HCT116 (cell line): ENCODE measurements around the gene C5AR2. TPM values are rescaled to one million over a fixed set of nuclear protein-coding genes. Genes with fewer than 3 reads are reported as not detected.

Experiments used
- ATAC-seq: fragments of 200-7000 bp; cut with Tn5 transposase; 2 replicates; pipeline ENCODE4 v1.9.1; 2020; ENCODE audit warnings: mild to moderate bottlenecking, moderate library complexity
- BruUV-seq: library from RNA; stranded (reverse); fragments of 400-500 nt; replicated peaks from 2 replicates; lab custom pipeline; 2021; lab: Mats Ljungman, UMichigan
- CTCF ChIA-PET: fragments of 300-600 bp; sonication (Branson Sonifier 250); formaldehyde crosslinking; loops from one replicate; lab custom pipeline; 2021; ENCODE audit warnings: antibody characterized with exemption; lab: Charles Lee
- POLR2A ChIA-PET: fragments of 300-600, 350-600 bp; sonication (Branson Sonifier 250); formaldehyde crosslinking; loops from one replicate; lab custom pipeline; 2021; ENCODE audit warnings: antibody characterized with exemption; lab: Charles Lee
- RAD21 ChIA-PET, 2 experiments: fragments of 300-600 bp; sonication (Branson Sonifier 250); formaldehyde crosslinking; loops; one replicate each; lab custom pipeline; 2023; ENCODE audit warnings: low total read pairs in 2 of 2; ENCODE audit not compliant: uncharacterized antibody in 2 of 2, unreplicated experiment in 2 of 2, low non-redundant PET in 1 of 2; lab: Charles Lee
- DNase-seq: peaks from one replicate; pipeline ENCODE4 v3.0.0-alpha.2; 2010; ENCODE audit warnings: low read depth, low spot score
- H2AFZ ChIP-seq: fragments of 200-600 bp; shearing (Covaris generic), sonication (generic); 2 replicates; pipeline ENCODE4 v1.6.1; 2017; ENCODE audit warnings: low read depth, mixed run types, mixed read lengths, antibody characterized with exemption, low read length; ENCODE audit not compliant: poor library complexity, severe bottlenecking
- H3K27ac ChIP-seq: 2 replicates; pipeline ENCODE4 v1.5.1; 2012; ENCODE audit warnings: low read depth, low read length
- H3K27me3 ChIP-seq: fragments of 200-600 bp; sonication (generic); 2 replicates; pipeline ENCODE4 v1.6.1; 2016; ENCODE audit warnings: mixed run types, low read length, mixed read lengths; ENCODE audit not compliant: insufficient read depth
- H3K36me3 ChIP-seq, 2 experiments: fragments of 200-500 bp in 1 of 2; fragments of 200-600 bp in 1 of 2; sonication (Bioruptor generic) in 1 of 2; sonication (generic) in 1 of 2; 2 replicates each; pipeline versions ENCODE4 v1.5.1 to v1.6.1; 2014 to 2016; ENCODE audit warnings: low read length in 2 of 2, inconsistent platforms in 1 of 2, mixed read lengths in 1 of 2, mixed run types in 1 of 2; ENCODE audit not compliant: insufficient read depth in 2 of 2, control insufficient read depth in 1 of 2
- H3K4me1 ChIP-seq, 2 experiments: fragments of 200-600 bp in 1 of 2; sonication (generic) in 1 of 2; 2 replicates each; pipeline versions ENCODE4 v1.5.1 to v1.6.1; 2012 to 2017; ENCODE audit warnings: low read length in 2 of 2, inconsistent platforms in 1 of 2, mild to moderate bottlenecking in 1 of 2, mixed read lengths in 1 of 2, mixed run types in 1 of 2, moderate library complexity in 1 of 2; ENCODE audit not compliant: insufficient read depth in 2 of 2, control insufficient read depth in 1 of 2
- H3K4me2 ChIP-seq: fragments of 200-600 bp; sonication (generic); 2 replicates; pipeline ENCODE4 v1.6.1; 2017; ENCODE audit warnings: mixed run types, low read length, mixed read lengths
- H3K4me3 ChIP-seq, 2 experiments: fragments of 200-600 bp in 1 of 2; sonication (generic) in 1 of 2; replicated peaks in 1 of 2; 2 replicates each; pipeline ENCODE4 v1.5.1; 2011 to 2016; ENCODE audit warnings: low read length in 2 of 2, control low read depth in 1 of 2, low read depth in 1 of 2, mild to moderate bottlenecking in 1 of 2, mixed read lengths in 1 of 2, mixed run types in 1 of 2
- H3K79me2 ChIP-seq: fragments of 200-600 bp; sonication (generic); 2 replicates; pipeline ENCODE4 v1.6.1; 2017; ENCODE audit warnings: mild to moderate bottlenecking, mixed run types, low read length, moderate library complexity, mixed read lengths; ENCODE audit not compliant: insufficient read depth
- H3K9ac ChIP-seq: fragments of 200-600 bp; sonication (generic); 2 replicates; pipeline ENCODE4 v1.6.1; 2016; ENCODE audit warnings: low read length, mixed read lengths
- H3K9me2 ChIP-seq: fragments of 200-600 bp; sonication (generic), shearing (Covaris generic); 2 replicates; pipeline ENCODE4 v1.6.1; 2017; ENCODE audit warnings: mixed run types, mild to moderate bottlenecking, moderate library complexity; ENCODE audit not compliant: insufficient read depth
- H3K9me3 ChIP-seq, 2 experiments: fragments of 200-500 bp in 1 of 2; fragments of 200-600 bp in 1 of 2; sonication (Bioruptor generic) in 1 of 2; sonication (generic) in 1 of 2; 2 replicates each; pipeline ENCODE4 v1.6.1; 2014 to 2017; ENCODE audit warnings: low read length in 2 of 2, mixed read lengths in 2 of 2, inconsistent platforms in 1 of 2, low read depth in 1 of 2, mild to moderate bottlenecking in 1 of 2, mixed run types in 1 of 2, moderate library complexity in 1 of 2; ENCODE audit not compliant: control insufficient read depth in 1 of 2, insufficient read depth in 1 of 2
- H4K20me1 ChIP-seq: fragments of 200-600 bp; sonication (generic), shearing (Covaris generic); 2 replicates; pipeline ENCODE4 v1.6.1; 2017; ENCODE audit warnings: mixed run types, mild to moderate bottlenecking, moderate library complexity; ENCODE audit not compliant: insufficient read depth
- EZH2phosphoT487 ChIP-seq: fragments of 200-600 bp; IDR thresholded peaks from 2 replicates; pipeline ENCODE4 v1.6.1; 2018; ENCODE audit warnings: antibody characterized with exemption, borderline replicate concordance
- POLR2A ChIP-seq: IDR thresholded peaks from 2 replicates; pipeline ENCODE4 v1.7.0; 2011; ENCODE audit warnings: borderline replicate concordance; ENCODE audit not compliant: insufficient read depth, insufficient read length; ENCODE audit errors: extremely low read depth
- POLR2AphosphoS5 ChIP-seq: IDR thresholded peaks from 2 replicates; pipeline ENCODE4 v1.6.1; 2011; ENCODE audit warnings: mild to moderate bottlenecking, low read depth, low read length, moderate library complexity
- SRF ChIP-seq: IDR thresholded peaks from 2 replicates; pipeline ENCODE4 v1.6.1; 2012; ENCODE audit warnings: low read depth
- TCF7L2 ChIP-seq: IDR thresholded peaks from 2 replicates; pipeline ENCODE4 v1.7.0; 2011; ENCODE audit warnings: borderline replicate concordance, inconsistent platforms; ENCODE audit not compliant: insufficient read depth, insufficient read length; ENCODE audit errors: extremely low read depth
- intact Hi-C: fragments of 100-400 bp; cut with micrococcal nuclease; formaldehyde crosslinking; loops from 2 replicates; pipeline ENCODE4 v1.10.0; 2022
- total RNA-seq: library from RNA; stranded (reverse); gene quantifications from one replicate; pipeline ENCODE4 v1.2.1, GENCODE V29; 2021; ENCODE audit not compliant: unreplicated experiment
- TF ChIP-seq, protein P1 (sequence below): IDR thresholded peaks from 2 replicates; pipeline ENCODE4 v1.6.1; 2011; ENCODE audit warnings: mild to moderate bottlenecking, low read length, moderate library complexity; ENCODE audit not compliant: insufficient replicate concordance; ENCODE audit errors: extremely low read depth
- TF ChIP-seq, protein P2 (sequence below): IDR thresholded peaks from 2 replicates; pipeline ENCODE4 v1.6.1; 2012

C5AR2 gene
- total RNA-seq, 1 experiment from 2014 or later = 0.12 TPM

DNA sequence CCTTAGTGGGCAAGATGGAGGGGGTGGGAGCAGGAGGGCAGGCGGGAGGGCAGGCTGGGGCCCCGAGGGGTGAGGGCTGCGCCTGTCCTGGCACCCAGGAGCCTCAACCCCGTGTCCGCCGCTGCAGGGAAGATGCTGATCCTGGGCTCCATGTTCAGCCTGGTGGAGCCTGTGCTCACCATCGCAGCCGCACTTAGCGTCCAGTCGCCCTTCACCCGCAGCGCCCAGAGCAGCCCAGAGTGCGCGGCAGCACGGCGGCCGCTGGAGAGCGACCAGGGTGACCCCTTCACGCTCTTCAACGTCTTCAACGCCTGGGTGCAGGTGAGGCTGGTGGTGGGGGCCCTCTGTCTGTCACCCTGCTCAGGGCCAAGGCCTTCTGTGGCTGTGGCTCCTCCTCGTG lies 40.6 kb downstream of the C5AR2 start:
- ATAC-seq (no peak), DNase-seq (no peak)
- CTCF ChIA-PET = no interaction called here

More for the DNA sequence above, 40.6 kb downstream of the C5AR2 start:
- Histone ChIP-seq H3K9ac (no peak overlapping the region), H4K20me1 (no peaks in the 10 kb centered on the region), H3K36me3 (peaks cover 25 to 54% of the 10 kb centered on the region in 2 experiments; a peak in 3 of 4 replicates), H3K27ac (no peak overlapping the region), H3K4me2 (no peak overlapping the region), H3K9me2 (no peaks in the 10 kb centered on the region), H3K4me1 (no peaks in the 10 kb centered on the region), H3K4me3 (no peak overlapping the region), H3K79me2 (peaks cover 7% of the 10 kb centered on the region; the same call in 1 of the 2 replicates), H3K9me3 (no peaks in the 10 kb centered on the region), H3K27me3 (no peaks in the 10 kb centered on the region), H2AFZ (no peak overlapping the region)
- RAD21 ChIA-PET = no interaction called here
- TF ChIP-seq POLR2AphosphoS5 (no peak), TCF7L2 (no peak), POLR2A (no peak), SRF (no peak), EZH2phosphoT487 (no peak)
- TF ChIP-seq, protein P1, sequence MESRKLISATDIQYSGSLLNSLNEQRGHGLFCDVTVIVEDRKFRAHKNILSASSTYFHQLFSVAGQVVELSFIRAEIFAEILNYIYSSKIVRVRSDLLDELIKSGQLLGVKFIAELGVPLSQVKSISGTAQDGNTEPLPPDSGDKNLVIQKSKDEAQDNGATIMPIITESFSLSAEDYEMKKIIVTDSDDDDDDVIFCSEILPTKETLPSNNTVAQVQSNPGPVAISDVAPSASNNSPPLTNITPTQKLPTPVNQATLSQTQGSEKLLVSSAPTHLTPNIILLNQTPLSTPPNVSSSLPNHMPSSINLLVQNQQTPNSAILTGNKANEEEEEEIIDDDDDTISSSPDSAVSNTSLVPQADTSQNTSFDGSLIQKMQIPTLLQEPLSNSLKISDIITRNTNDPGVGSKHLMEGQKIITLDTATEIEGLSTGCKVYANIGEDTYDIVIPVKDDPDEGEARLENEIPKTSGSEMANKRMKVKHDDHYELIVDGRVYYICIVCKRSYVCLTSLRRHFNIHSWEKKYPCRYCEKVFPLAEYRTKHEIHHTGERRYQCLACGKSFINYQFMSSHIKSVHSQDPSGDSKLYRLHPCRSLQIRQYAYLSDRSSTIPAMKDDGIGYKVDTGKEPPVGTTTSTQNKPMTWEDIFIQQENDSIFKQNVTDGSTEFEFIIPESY = no peak
- TF ChIP-seq, protein P2, sequence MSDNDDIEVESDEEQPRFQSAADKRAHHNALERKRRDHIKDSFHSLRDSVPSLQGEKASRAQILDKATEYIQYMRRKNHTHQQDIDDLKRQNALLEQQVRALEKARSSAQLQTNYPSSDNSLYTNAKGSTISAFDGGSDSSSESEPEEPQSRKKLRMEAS = no peak
- intact Hi-C loops = no loop called here
- POLR2A ChIA-PET = no interaction called here
- BruUV-seq = no TSS peak
